ENCODE data around the gene ARL3.

GRCh38 chr10:102673236-102673818 is 40.9 kb downstream of the ARL3 start:
- TF ChIP-seq REST (IDR thresholded peaks at IDR 0.05; ENCODE audit: low read depth) = no peak
- TF ChIP-seq YY1 (IDR thresholded peaks at IDR 0.05; ENCODE audit: extremely low read depth, insufficient replicate concordance, low read depth, low read length) = no peak
- no peak for TF ChIP-seq CTCF (IDR thresholded peaks at IDR 0.05 in 2 of 3, conservative IDR thresholded peaks at IDR 0.05 in 1 of 3; ENCODE audit: borderline replicate concordance in 1 of 3, insufficient read depth in 1 of 3, low read depth in 2 of 3, low read length in 2 of 3)
- no peak for TF ChIP-seq SIN3A (IDR thresholded peaks at IDR 0.05; ENCODE audit: low read depth)
- no peak for TF ChIP-seq EZH2 (IDR thresholded peaks at IDR 0.05)
- no peak for TF ChIP-seq MAX (IDR thresholded peaks at IDR 0.05)
- TF ChIP-seq POLR2A (IDR thresholded peaks at IDR 0.05; ENCODE audit: borderline replicate concordance, extremely low read depth, insufficient read depth, insufficient read length) = no peak

Data from HCT116 (cell line).